Measurements from ENCODE around the gene ASTN1. TPM values are rescaled to one million over a fixed set of nuclear protein-coding genes. Genes with fewer than 3 reads are reported as not detected.
A peak's percentile ranks its signal among the peaks of the same experiment; 100 is the strongest.

ASTN1 gene
- total RNA-seq, 1 experiment from 2014 or later, result not detected

- ATAC-seq, result no peak
These were observed 320.9 kb downstream of the ASTN1 start for GRCh38 chr1:176843352-176844297.

DNA sequence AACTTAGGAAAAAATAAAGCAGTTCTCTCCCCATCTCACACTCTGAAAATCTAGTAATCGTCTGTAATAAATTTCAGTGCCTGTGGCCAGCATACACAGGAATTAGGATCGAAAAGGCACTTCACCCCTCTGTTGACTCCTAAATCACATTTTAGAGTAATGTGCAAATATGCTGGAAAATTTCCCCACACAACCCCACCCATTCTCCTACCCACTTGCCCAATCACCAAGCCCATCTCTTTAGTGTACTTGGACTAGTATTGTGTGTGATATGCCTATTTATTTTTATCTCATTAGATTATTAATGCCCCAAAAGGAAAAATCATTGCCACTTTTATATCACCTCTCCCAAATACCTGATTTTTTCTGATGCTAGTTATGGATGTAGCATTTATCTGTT is 323.3 kb downstream of the ASTN1 start:
- H3K27me3 ChIP-seq (ENCODE audit: low read length), result peaks cover 31% of the 10 kb centered on the region; the same call in 1 of the 2 replicates
- TF ChIP-seq EZH2phosphoT487 (IDR thresholded peaks at IDR 0.05; ENCODE audit: borderline replicate concordance, low read length), result no peak
- TF ChIP-seq, protein P1, sequence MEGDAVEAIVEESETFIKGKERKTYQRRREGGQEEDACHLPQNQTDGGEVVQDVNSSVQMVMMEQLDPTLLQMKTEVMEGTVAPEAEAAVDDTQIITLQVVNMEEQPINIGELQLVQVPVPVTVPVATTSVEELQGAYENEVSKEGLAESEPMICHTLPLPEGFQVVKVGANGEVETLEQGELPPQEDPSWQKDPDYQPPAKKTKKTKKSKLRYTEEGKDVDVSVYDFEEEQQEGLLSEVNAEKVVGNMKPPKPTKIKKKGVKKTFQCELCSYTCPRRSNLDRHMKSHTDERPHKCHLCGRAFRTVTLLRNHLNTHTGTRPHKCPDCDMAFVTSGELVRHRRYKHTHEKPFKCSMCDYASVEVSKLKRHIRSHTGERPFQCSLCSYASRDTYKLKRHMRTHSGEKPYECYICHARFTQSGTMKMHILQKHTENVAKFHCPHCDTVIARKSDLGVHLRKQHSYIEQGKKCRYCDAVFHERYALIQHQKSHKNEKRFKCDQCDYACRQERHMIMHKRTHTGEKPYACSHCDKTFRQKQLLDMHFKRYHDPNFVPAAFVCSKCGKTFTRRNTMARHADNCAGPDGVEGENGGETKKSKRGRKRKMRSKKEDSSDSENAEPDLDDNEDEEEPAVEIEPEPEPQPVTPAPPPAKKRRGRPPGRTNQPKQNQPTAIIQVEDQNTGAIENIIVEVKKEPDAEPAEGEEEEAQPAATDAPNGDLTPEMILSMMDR (conservative IDR thresholded peaks at IDR 0.05; ENCODE audit: low read depth, low read length), result no peak
- no peak for TF ChIP-seq EZH2 (IDR thresholded peaks at IDR 0.05; ENCODE audit: low read length, unreplicated experiment)
- no peak overlapping the region for H3K27ac ChIP-seq (ENCODE audit: low read length)
- H3K79me2 ChIP-seq (ENCODE audit: low read length), result no peaks in the 10 kb centered on the region
- no peaks in the 10 kb centered on the region for H3K4me1 ChIP-seq (ENCODE audit: insufficient read depth, low read length)
- H3K9ac ChIP-seq (ENCODE audit: low read length), result no peak overlapping the region
- POLR2A ChIA-PET (ENCODE audit: unreplicated experiment), result no interaction called here
- H4K20me1 ChIP-seq (ENCODE audit: low read length), result no peaks in the 10 kb centered on the region
- no TSS peak for BruUV-seq (replicated peaks)
- ATAC-seq (no peak), DNase-seq (no peak)
- no peaks in the 10 kb centered on the region for H3K36me3 ChIP-seq (ENCODE audit: low read depth, low read length)
- no peak overlapping the region for H2AFZ ChIP-seq (ENCODE audit: low read length)
- no peaks in the 10 kb centered on the region for H3K9me3 ChIP-seq (ENCODE audit: low read length)
- no peak overlapping the region for H3K4me3 ChIP-seq (ENCODE audit: low read length)
- CTCF ChIA-PET, result no interaction called here
- H3K4me2 ChIP-seq (ENCODE audit: low read length), result no peak overlapping the region
- intact Hi-C loops (cut with micrococcal nuclease), result no loop called here
- H3F3A ChIP-seq (ENCODE audit: low read length, unreplicated experiment), result no peaks in the 10 kb centered on the region
- H3K9me2 ChIP-seq (replicated peaks; ENCODE audit: low read length), result no peaks in the 10 kb centered on the region

More at GRCh38 chr1:176843352-176844297, 320.9 kb downstream of the ASTN1 start:
- no peak overlapping the region for H3K27ac ChIP-seq (ENCODE audit: low read length)
- no peaks in the 10 kb centered on the region for H3K4me1 ChIP-seq (ENCODE audit: insufficient read depth, low read length)
- H3K4me3 ChIP-seq (ENCODE audit: low read length), result no peak overlapping the region
- no peak overlapping the region for H2AFZ ChIP-seq (ENCODE audit: low read length)
- TF ChIP-seq, protein P1 (conservative IDR thresholded peaks at IDR 0.05; ENCODE audit: low read depth, low read length), result peak; percentile 53
- TF ChIP-seq EZH2phosphoT487 (IDR thresholded peaks at IDR 0.05; ENCODE audit: borderline replicate concordance, low read length), result no peak
- H3F3A ChIP-seq (ENCODE audit: low read length, unreplicated experiment), result no peaks in the 10 kb centered on the region
- no peak overlapping the region for H3K4me2 ChIP-seq (ENCODE audit: low read length)
- no peak overlapping the region for H3K9ac ChIP-seq (ENCODE audit: low read length)
- peak; percentile 29 for DNase-seq
- no peaks in the 10 kb centered on the region for H3K36me3 ChIP-seq (ENCODE audit: low read depth, low read length)
- H4K20me1 ChIP-seq (ENCODE audit: low read length), result no peaks in the 10 kb centered on the region
- H3K9me2 ChIP-seq (replicated peaks; ENCODE audit: low read length), result no peaks in the 10 kb centered on the region
- ChIA-PET CTCF (no interaction called here), POLR2A (ENCODE audit: unreplicated experiment) (no interaction called here)
- BruUV-seq (replicated peaks), result no TSS peak
- peaks cover 17% of the 10 kb centered on the region; the same call in 1 of the 2 replicates for H3K27me3 ChIP-seq (ENCODE audit: low read length)
- intact Hi-C loops (cut with micrococcal nuclease), result loop anchor here (1.0 kb wide), 1 partner anchor 468 kb away; no protein-coding TSS in a partner anchor
- no peaks in the 10 kb centered on the region for H3K9me3 ChIP-seq (ENCODE audit: low read length)
- H3K79me2 ChIP-seq (ENCODE audit: low read length), result no peaks in the 10 kb centered on the region

DNA sequence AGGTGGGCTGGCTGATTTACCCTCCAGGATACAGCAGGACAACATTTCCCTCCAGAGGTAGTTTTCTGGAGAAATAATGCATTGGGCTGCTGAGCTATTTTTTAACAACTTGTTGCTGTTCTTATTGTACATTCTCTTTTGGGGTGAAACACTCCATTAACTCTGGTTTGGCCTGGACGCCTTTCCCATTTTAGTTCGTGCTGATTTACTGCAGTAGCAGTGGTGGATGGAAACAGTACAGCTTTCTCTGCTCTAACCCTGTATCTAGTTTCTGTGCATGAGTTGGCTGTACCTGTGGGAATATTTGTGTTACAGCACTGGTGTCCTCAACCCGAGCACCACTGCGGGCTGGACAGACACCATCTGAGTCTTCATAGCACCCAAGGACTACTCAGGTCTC is 325.3 kb downstream of the ASTN1 start:
- H3K9me2 ChIP-seq (replicated peaks; ENCODE audit: low read length), result no peaks in the 10 kb centered on the region
- H3K4me1 ChIP-seq (ENCODE audit: insufficient read depth, low read length), result no peaks in the 10 kb centered on the region
- TF ChIP-seq, protein P1 (conservative IDR thresholded peaks at IDR 0.05; ENCODE audit: low read depth, low read length), result no peak
- no peak for TF ChIP-seq EZH2phosphoT487 (IDR thresholded peaks at IDR 0.05; ENCODE audit: borderline replicate concordance, low read length)
- no peak for TF ChIP-seq EZH2 (IDR thresholded peaks at IDR 0.05; ENCODE audit: low read length, unreplicated experiment)
- H3F3A ChIP-seq (ENCODE audit: low read length, unreplicated experiment), result no peaks in the 10 kb centered on the region
- CTCF ChIA-PET, result no interaction called here
- H3K79me2 ChIP-seq (ENCODE audit: low read length), result no peaks in the 10 kb centered on the region
- no peaks in the 10 kb centered on the region for H3K36me3 ChIP-seq (ENCODE audit: low read depth, low read length)
- ATAC-seq, result no peak
- BruUV-seq (replicated peaks), result no TSS peak
- no peak overlapping the region for H3K9ac ChIP-seq (ENCODE audit: low read length)
- no peak overlapping the region for H3K27ac ChIP-seq (ENCODE audit: low read length)
- no peak overlapping the region for H2AFZ ChIP-seq (ENCODE audit: low read length)
- no peaks in the 10 kb centered on the region for H4K20me1 ChIP-seq (ENCODE audit: low read length)
- POLR2A ChIA-PET (ENCODE audit: unreplicated experiment), result no interaction called here
- H3K4me3 ChIP-seq (ENCODE audit: low read length), result no peak overlapping the region
- H3K27me3 ChIP-seq (ENCODE audit: low read length), result peaks cover 32% of the 10 kb centered on the region; the same call in 1 of the 2 replicates
- intact Hi-C loops (cut with micrococcal nuclease), result no loop called here
- H3K9me3 ChIP-seq (ENCODE audit: low read length), result no peaks in the 10 kb centered on the region
- no peak for DNase-seq
- H3K4me2 ChIP-seq (ENCODE audit: low read length), result no peak overlapping the region
